OCI-LY3 (cell line): Measurements from ENCODE around the gene GH2.

ENCODE experiments used
- EZH2phosphoT487 ChIP-seq: fragments of 200-600 bp; shearing (Covaris generic); IDR thresholded peaks from 2 replicates; pipeline ENCODE4 v1.6.1; 2018; ENCODE audit warnings: antibody characterized with exemption, mixed run types, low read depth
- TF ChIP-seq, protein P1 (sequence below): fragments of 200-600, 300-600 bp; sonication (generic); IDR thresholded peaks from 2 replicates; pipeline ENCODE4 v1.5.1; 2014; ENCODE audit warnings: antibody characterized with exemption, low read length, low read depth

DNA sequence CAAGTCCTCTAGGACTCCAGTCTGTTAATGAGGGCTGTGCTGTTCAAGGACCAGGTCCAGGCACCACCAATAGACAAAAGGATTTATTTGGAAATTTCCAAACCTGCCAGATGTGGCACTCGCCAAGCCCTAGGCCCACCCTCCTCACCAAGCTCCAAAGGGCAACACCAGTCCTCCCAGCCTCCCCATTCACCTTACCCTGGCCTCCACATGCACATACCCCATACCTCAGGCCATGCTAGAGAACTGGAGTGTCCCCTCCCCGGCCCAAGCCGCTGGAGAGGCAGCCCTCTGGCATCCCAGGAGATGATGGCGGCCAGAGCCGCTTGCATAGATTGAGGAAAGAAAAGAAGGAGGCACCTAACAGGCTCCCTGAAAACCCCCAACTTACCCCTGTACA is 49.7 kb downstream of the GH2 start:
- TF ChIP-seq, protein P1, sequence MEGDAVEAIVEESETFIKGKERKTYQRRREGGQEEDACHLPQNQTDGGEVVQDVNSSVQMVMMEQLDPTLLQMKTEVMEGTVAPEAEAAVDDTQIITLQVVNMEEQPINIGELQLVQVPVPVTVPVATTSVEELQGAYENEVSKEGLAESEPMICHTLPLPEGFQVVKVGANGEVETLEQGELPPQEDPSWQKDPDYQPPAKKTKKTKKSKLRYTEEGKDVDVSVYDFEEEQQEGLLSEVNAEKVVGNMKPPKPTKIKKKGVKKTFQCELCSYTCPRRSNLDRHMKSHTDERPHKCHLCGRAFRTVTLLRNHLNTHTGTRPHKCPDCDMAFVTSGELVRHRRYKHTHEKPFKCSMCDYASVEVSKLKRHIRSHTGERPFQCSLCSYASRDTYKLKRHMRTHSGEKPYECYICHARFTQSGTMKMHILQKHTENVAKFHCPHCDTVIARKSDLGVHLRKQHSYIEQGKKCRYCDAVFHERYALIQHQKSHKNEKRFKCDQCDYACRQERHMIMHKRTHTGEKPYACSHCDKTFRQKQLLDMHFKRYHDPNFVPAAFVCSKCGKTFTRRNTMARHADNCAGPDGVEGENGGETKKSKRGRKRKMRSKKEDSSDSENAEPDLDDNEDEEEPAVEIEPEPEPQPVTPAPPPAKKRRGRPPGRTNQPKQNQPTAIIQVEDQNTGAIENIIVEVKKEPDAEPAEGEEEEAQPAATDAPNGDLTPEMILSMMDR, result no peak
- no peak for TF ChIP-seq EZH2phosphoT487
